HG03039 (cell line): ENCODE data around the gene ARHGAP6.

Experiments used
- ATAC-seq: cut with Tn5 transposase; IDR thresholded peaks from one replicate; pipeline ENCODE4 v1.9.1; 2021; ENCODE audit warnings: mild to moderate bottlenecking, moderate library complexity; ENCODE audit not compliant: unreplicated experiment

ARHGAP6 gene

GRCh38 chrX:11336201-11336600, 329.5 kb downstream of the ARHGAP6 start:
- no peak for ATAC-seq

DNA sequence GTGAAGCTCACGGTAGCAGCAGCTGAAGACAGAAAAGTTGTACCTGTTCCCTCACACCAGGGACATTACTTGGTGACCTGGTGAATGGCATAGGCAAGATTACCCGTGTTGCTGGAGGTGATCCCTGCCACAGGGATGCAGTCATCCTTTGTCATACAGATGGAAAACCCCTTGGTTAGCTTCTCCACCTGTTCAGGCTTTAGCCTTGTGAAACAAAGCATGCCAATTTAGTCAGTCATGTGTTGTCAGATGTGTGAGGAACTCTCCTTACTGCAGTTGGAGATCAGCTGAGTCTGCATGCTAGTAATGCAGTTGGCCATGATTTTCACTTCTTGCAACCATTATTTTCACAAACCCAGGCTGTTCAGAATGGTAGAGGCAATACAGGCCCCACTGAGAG, 331.6 kb downstream of the ARHGAP6 start:
- no peak for ATAC-seq

DNA sequence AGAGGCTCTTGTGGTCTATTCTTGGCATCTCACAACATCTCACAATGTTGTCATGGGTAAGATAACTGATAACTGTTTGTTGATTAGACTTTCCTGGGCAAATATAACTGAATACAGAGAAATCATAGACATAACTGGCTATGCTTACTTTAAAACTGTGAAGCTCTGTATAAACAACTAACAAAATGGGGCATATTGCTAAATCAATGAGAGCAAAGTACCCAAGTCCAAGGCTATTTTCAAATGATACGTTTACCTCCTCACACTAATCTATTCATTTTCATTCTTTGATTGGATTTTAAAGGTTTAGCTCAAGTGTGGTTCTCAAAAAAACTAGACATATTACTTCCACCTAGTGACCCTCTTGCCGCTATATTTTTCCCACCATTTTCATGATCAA, 333.9 kb downstream of the ARHGAP6 start:
- no peak for ATAC-seq

DNA sequence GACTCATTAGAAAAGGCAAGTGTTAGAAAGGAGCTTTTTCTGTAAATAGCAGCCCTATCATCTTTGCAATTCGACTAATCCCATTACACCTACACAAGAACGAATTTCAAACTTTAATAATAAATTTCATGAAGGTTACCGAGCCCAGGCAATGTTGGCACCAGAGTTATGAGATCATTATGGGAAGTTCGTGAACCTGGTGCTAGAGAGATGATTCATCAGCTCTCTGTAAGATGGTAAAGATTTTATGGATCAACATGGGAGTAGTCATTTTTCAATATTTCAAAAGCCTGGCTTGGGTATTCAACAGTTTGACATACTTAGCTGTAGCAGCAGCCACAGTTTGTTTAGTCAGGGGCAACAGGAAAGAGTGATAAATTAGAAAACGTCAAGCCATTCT, 336.7 kb downstream of the ARHGAP6 start:
- no peak for ATAC-seq

DNA sequence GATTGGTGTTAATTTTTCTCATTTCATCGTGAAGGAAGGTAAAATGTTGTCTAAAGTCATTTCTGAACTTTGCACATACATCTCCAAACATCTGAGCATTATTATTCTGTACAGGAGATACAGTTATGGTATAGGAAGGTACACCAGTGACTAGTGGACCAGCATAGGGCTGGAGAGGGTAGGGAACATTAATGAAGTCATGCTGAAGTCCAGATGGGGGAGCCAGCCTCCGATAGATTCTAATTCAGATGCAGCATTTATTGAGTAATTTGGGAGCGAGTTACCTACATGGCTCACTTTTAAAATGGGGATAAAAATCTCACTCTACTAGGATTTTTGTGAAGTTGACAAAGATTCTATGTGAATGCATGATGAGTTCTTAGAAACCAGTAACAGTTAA, 337.6 kb downstream of the ARHGAP6 start:
- ATAC-seq, result no peak

DNA sequence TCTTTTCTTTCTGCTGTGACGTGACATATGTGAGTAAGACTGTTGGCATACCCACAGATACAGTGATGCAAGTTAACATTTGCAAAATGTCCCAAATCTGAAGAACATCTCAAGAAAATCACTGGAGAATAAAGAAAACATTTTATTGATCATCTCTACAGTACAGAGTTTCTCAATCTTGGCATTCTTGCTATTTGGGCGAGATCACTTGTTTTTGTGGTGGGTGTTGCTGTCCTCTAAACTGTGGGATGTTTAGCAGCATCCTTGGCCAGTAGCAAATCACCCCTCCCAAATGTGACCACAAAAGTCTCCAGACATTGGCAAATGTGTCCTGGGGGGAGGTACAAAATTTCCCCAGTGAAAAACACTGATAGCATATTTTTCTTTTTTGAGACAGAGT, 343.7 kb downstream of the ARHGAP6 start:
- ATAC-seq, result no peak

DNA sequence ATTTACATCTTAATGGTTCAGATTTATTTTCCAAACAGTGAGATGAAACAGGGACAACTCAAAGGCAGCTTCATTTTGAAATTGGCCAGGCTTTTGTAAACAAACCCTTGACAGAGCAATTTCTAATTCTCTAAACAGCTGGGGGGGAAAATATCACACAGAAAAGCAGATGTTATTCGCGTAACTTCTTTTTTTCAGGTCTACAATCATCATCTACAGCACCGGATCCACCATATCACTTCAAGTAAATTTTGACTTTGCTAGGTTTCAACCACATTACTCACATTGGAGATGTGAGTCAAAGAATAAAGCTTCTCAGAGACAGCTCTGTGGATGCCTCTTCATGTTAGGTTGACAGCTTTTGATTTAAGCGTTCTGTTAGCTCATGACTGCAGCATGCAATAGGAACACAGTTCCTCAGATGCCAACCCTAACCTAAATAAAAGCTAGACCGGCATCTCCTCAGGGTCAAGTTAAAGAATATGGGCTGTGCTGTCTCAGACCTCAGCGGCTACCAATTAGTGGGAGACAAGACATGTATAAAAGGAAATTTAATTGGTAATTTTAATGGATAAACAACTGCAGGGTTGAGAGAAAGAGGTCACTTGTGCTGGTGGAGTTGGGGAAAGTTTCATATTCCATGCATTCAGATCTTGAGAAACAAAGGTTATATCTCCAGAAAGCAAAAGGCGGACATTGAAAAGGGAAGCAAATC, 345.8 kb downstream of the ARHGAP6 start:
- no peak for ATAC-seq

- no peak for ATAC-seq
Measured at GRCh38 chrX:11311706-11312105, 354.0 kb downstream of the ARHGAP6 start.

GRCh38 chrX:11309220-11309619, 356.5 kb downstream of the ARHGAP6 start:
- ATAC-seq, result no peak

GRCh38 chrX:11305641-11306040, 360.1 kb downstream of the ARHGAP6 start:
- no peak for ATAC-seq

DNA sequence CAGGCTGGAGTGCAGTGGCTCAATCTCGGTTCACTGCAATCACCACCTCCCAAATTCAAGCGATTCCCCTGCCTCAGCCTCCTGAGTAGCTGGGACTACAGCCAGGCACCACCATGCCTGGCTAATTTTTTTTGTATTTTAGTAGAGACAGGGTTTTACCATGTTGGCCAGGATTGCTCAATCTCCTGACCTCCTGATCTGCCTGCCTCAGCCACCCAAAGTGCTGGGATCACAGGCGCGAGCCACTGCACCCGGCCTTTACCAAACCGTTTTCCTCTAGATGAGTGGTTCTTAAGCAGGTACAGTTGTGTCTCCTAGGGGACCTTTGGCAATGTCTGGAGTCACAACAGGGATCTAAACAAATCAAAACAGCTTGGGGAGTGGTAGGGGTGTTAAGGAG, 360.9 kb downstream of the ARHGAP6 start:
- ATAC-seq, result no peak

- no peak for ATAC-seq
Measured at GRCh38 chrX:11298600-11298999, 367.1 kb downstream of the ARHGAP6 start.

DNA sequence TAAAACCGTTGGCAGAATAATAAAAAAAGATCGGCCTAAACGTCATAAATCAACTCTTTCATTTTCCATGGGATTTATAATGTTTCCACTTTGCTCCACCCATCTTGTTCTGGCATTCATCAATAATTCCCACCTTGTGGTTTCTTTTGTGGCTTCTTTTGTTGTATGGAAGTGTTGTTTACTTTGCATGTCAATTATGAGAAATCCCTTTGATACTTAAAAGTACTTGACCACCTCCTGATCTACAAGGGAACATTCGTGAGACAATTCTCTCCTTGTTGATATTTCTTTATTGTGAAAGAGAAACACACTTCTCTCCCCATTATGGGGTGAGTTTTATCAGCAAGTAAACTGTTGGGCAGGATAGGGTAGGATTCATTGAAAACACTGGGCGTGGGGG, 369.7 kb downstream of the ARHGAP6 start:
- ATAC-seq, result no peak

DNA sequence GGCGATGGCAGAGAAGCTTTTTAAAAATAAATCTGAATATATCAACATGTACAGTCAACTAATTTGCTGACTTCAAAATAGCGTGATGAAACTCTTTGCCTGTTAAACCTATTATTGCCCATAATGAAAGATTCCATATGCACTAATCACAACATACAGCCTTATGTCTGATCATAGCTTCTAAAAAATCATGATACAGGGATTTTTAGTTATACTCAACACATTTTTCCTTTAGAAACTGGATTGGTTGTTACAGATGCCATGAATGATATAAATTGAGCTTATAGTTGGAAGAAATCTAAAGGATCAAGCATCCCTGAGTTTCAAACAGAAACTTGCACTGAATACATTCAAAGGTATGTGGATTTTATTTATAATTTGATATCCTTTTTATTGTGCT, 372.6 kb downstream of the ARHGAP6 start, which contains the start of gene AMELX:
Gene AMELX, plus strand, starts transcription at position 301 of the 400 bp plus-strand sequence. CDS start 1,376 bp downstream, outside the sequence.
- no peak for ATAC-seq

DNA sequence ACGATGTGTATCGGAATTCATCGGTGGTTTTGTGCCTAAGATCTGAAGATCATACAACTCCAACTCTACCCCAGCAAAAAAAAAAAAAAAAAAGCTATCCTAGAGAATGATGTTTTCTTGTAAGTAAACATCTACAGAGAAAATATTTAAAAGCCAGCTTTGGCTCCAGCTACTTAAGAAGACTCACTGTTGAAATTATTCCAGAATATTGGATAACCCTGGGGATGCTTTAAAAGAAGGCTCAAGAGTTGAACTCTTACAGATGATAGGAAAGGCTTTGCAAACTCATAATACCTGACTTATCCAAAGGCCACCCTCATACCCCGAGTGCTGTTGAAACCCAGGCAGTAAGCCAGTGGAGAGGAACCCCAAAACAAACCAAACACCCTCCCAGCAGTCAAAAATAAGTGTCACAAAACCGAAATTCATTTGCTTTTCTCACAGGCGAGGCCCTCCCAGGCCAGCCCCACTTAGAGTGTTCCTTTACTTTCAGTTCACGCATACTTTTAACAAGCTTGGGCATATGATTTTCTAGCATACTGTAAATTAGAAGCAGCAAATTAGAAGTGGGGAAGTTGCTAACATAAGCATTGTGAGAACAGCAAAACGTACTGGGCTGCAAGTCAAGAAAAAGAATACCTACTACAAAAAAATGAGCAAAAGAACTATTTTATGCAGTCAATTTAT, 375.2 kb downstream of the ARHGAP6 start:
- ATAC-seq, result no peak

DNA sequence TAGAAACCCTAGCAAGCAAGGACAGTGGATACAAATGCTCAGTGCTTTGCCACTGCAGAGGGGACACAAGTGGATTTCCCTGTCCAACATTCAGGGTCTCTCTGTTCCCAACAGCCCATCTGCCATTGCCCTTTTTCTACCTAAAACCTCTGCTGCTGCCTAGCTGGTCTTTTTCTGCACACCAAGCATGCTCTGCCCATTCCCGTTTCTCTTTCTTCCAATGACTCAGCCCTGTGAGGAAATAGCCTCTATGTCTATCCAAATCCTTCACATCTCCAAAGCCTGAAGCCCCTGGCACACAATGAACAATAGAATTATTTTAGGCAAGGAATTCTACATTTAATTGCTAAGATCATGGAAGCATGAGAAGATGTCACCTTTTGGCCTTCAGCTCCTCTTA, 378.2 kb downstream of the ARHGAP6 start:
- ATAC-seq, result no peak

GRCh38 chrX:11285651-11286050, 380.1 kb downstream of the ARHGAP6 start:
- no peak for ATAC-seq

DNA sequence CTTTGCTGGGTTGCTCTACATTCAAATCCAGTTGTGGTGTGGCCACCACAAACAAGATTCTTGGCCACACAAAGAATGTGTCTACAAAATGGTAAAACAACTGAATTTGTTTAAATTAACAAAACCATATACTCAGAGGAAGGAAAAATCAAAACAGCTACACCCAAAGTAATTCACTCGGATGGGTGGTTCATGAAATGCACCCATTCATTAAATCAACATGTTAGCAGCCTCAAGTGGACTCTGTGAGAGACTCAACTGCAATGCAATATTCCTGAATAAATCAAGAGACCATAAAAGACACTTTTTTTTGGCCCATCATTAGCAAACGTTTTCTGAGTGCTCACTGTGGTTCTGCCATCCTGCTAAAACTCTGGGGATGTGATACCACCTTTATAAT, 383.7 kb downstream of the ARHGAP6 start:
- no peak for ATAC-seq

GRCh38 chrX:11273544-11273943, 392.2 kb downstream of the ARHGAP6 start:
- no peak for ATAC-seq

- ATAC-seq, result no peak
Measured at GRCh38 chrX:11272863-11273262, 392.9 kb downstream of the ARHGAP6 start.

DNA sequence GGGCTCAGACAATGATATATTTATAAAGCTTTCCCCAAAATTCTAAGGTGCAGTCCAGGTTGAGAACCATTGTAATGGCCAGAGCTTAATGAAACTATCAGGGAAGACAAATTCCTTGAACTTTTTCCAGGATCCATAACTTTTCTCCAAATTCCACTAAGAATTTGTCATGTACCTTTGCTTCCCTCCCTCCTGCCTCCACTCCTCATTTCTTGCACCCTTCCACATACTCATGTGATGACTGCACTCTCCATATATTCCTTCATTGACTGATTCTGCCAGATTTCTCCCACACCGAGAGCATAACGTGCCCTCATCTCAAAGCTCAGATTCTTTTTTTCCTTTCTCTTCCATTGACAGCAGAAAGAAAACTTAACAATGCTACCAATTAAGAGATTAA, 393.4 kb downstream of the ARHGAP6 start:
- ATAC-seq, result no peak

DNA sequence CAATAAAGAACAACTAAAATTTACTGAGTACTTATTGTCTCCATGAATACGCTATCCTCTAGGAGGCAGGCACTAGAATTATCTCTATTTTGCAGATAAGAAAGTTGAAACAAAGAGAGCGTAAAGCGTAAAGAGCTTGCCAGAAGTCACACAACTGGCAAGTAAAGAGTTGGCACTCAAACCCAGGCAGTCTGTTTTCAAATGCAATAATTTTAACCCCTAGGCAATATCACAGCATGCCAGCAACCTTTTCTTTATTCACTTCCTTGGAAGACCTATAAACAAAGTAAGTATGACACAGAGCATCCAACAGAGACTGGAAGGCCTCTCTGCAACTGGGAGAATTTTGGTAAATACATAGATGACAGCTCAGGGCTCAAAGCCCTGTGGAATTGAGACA, 395.7 kb downstream of the ARHGAP6 start:
- no peak for ATAC-seq

- no peak for ATAC-seq
Measured at GRCh38 chrX:11269006-11269405, 396.7 kb downstream of the ARHGAP6 start.
